Measurements from ENCODE around the gene AGR2.

- TF ChIP-seq EZH2 (IDR thresholded peaks at IDR 0.05; ENCODE audit: low read depth), result no peak
- TF ChIP-seq, protein P1, sequence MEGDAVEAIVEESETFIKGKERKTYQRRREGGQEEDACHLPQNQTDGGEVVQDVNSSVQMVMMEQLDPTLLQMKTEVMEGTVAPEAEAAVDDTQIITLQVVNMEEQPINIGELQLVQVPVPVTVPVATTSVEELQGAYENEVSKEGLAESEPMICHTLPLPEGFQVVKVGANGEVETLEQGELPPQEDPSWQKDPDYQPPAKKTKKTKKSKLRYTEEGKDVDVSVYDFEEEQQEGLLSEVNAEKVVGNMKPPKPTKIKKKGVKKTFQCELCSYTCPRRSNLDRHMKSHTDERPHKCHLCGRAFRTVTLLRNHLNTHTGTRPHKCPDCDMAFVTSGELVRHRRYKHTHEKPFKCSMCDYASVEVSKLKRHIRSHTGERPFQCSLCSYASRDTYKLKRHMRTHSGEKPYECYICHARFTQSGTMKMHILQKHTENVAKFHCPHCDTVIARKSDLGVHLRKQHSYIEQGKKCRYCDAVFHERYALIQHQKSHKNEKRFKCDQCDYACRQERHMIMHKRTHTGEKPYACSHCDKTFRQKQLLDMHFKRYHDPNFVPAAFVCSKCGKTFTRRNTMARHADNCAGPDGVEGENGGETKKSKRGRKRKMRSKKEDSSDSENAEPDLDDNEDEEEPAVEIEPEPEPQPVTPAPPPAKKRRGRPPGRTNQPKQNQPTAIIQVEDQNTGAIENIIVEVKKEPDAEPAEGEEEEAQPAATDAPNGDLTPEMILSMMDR (conservative IDR thresholded peaks at IDR 0.05), result no peak
Observed at GRCh38 chr7:16753932-16754855, 50.6 kb downstream of the AGR2 start.

Data from PC-9 (cell line).